IPS-20b (cell line): ENCODE measurements around the gene ADAMTS3.
"Not testable (repeated sequence)": the region's sequence is repeated elsewhere in the genome, so short reads cannot be mapped to it uniquely, and the experiment has no call there.

ENCODE experiments used
- H3K27ac ChIP-seq: one replicate; pipeline ENCODE4 v1.5.1; 2013; ENCODE audit warnings: low read length
- H3K27me3 ChIP-seq: 2 replicates; pipeline ENCODE4 v1.6.1; 2013; ENCODE audit warnings: mild to moderate bottlenecking, low read length, inconsistent platforms; ENCODE audit not compliant: insufficient read depth
- H3K36me3 ChIP-seq: 2 replicates; pipeline ENCODE4 v1.6.1; 2013; ENCODE audit warnings: low read depth, mild to moderate bottlenecking, inconsistent platforms, low read length, moderate library complexity; ENCODE audit not compliant: insufficient read depth
- H3K4me1 ChIP-seq: 2 replicates; pipeline ENCODE4 v1.6.1; 2013; ENCODE audit warnings: mild to moderate bottlenecking, control low read depth, inconsistent platforms, low read length, moderate library complexity; ENCODE audit not compliant: insufficient read depth
- H3K4me3 ChIP-seq: 2 replicates; pipeline ENCODE4 v1.5.1; 2013; ENCODE audit warnings: mild to moderate bottlenecking, low read length, inconsistent platforms
- H3K9ac ChIP-seq: 2 replicates; pipeline ENCODE4 v1.6.1; 2013; ENCODE audit warnings: low read depth, mild to moderate bottlenecking, inconsistent platforms, low read length, moderate library complexity
- H3K9me3 ChIP-seq: 2 replicates; pipeline ENCODE4 v1.6.1; 2013; ENCODE audit warnings: mild to moderate bottlenecking, low read depth, low read length, inconsistent platforms; ENCODE audit not compliant: insufficient read depth

The ADAMTS3 gene

DNA sequence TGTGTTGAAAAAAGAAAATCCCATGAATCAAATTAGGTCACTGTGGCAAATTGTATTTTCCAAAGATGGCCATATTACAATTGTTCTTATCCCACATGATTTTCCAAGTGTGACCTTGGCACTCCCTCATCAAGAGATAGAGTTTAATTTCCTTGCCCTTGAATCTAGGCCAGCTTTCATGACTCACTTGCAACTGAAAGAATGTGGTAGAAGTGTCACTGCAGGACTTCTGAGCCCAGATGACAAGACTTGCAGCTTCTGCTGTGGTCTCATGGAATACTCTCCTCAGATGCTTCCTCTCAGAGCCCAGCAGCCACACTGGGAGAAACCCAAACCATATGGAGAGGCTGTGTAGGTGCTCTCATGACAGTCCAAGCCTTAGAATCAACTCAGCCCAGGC is 139.0 kb downstream of the ADAMTS3 start:
- Histone ChIP-seq H3K9me3 (no peaks in the 10 kb centered on the region), H3K36me3 (no peaks in the 10 kb centered on the region), H3K4me1 (no peaks in the 10 kb centered on the region; the same call in 1 of the 2 replicates), H3K27ac (no peak overlapping the region), H3K4me3 (no peak overlapping the region), H3K9ac (no peak overlapping the region), H3K27me3 (no peaks in the 10 kb centered on the region)

DNA sequence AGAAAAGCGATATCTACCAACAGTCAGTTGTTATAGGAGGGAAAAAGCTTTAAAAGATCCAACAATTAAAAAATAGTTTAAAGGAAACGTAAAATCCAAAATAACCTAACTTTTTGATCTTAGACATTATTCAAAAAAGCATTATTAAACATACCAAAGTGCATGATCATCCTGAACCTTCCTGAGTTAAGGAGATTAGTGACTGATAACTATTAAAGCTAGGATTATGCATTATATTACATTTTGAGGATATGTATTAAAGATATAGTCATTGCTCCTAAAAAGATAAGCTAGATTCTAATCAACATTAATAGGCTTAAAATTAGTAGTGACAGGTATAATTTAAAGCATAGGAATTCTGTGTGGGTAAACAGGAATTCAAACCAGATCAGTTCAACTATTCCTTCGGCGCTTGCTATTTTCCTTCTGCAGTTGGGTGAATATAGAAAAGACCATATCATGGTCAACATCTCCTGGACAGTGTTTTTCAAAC is 139.6 kb downstream of the ADAMTS3 start:
- Histone ChIP-seq H3K9ac (no peak overlapping the region), H3K4me1 (no peaks in the 10 kb centered on the region; the same call in 1 of the 2 replicates), H3K27me3 (no peaks in the 10 kb centered on the region), H3K27ac (no peak overlapping the region), H3K9me3 (no peaks in the 10 kb centered on the region), H3K4me3 (no peak overlapping the region), H3K36me3 (no peaks in the 10 kb centered on the region)

DNA sequence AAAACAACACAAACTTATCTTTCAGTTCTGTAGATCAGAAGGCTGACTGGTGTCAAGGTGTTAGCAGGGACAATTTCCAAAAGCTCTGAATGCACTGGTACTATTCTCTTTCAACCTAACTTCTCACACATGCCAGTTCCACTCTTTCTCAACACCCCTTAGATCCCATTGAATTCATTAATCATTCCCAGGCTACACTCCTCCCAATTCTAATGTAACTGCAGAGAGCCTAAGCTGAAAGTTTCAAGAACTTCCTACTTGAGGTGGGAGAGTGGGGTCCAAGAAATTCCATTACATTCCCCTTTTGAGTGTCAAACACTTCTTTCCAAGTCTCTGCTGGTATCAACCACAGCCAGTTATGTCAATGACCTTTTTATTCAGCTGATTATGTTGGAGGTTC is 142.0 kb downstream of the ADAMTS3 start:
- no peaks in the 10 kb centered on the region; the same call in 1 of the 2 replicates for H3K4me1 ChIP-seq
- H3K9me3 ChIP-seq, result no peaks in the 10 kb centered on the region
- no peak overlapping the region for H3K4me3 ChIP-seq
- no peaks in the 10 kb centered on the region for H3K27me3 ChIP-seq
- H3K27ac ChIP-seq, result no peak overlapping the region
- no peaks in the 10 kb centered on the region for H3K36me3 ChIP-seq
- no peak overlapping the region for H3K9ac ChIP-seq

DNA sequence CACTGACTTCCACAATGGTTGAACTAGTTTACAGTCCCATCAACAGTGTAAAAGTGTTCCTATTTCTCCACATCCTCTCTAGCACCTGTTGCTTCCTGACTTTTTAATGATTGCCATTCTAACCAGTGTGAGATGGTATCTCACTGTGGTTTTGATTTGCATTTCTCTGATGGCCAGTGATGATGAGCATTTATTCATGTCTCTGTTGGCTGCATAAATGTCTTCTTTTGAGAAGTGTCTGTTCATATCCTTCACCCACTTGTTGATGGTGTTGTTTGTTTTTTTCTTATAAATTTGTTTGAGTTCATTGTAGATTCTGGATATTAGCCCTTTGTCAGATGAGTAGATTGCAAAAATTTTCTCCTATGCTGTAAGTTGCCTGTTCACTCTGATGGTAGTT is 143.1 kb downstream of the ADAMTS3 start:
- H3K36me3 ChIP-seq, H3K4me3 ChIP-seq, H3K27ac ChIP-seq, H3K4me1 ChIP-seq, H3K9ac ChIP-seq, H3K27me3 ChIP-seq, H3K9me3 ChIP-seq: not testable (repeated sequence)

DNA sequence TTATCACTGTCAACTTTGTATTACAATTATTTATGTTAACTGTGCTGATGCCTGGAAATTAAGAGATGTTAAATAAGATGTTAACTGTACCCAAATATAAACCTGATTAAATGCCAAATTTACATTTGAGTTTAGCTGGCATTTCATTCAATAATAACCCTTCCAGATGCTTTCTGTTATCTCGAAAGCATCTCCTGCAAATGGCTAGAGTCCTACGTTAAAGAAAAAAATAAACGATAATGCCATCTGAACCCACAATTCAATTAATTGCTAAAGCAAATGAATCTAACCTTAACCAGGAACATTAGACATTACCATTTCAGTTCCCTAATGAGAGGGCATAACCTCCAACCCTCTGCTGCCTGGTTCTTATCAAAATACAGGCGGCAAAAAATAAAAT is 145.0 kb downstream of the ADAMTS3 start:
- no peaks in the 10 kb centered on the region for H3K4me1 ChIP-seq
- no peaks in the 10 kb centered on the region for H3K27me3 ChIP-seq
- H3K4me3 ChIP-seq, result no peak overlapping the region
- no peak overlapping the region for H3K27ac ChIP-seq
- H3K9me3 ChIP-seq, result no peaks in the 10 kb centered on the region
- no peak overlapping the region; the same call in 1 of the 2 replicates for H3K9ac ChIP-seq
- no peaks in the 10 kb centered on the region for H3K36me3 ChIP-seq

DNA sequence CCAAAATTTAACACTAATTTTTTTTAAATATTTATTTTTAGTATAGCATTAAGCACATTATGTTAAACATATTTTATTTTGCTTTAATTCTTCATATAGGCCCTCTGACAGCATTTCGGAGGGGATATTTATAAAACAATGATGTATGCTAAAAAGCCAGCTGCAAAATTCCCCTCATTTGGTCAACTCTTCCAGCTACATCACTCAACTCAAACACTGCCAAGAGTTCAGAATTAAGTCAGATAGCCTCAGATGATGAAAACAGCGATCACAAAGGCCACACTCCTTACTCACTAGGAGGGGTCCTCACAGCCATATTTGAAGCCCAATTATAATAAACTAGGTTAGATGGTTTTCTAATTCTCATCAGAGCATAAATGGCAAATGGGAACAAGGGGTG is 146.6 kb downstream of the ADAMTS3 start:
- Histone ChIP-seq H3K27ac (no peak overlapping the region), H3K36me3 (no peaks in the 10 kb centered on the region), H3K4me1 (no peaks in the 10 kb centered on the region)

DNA sequence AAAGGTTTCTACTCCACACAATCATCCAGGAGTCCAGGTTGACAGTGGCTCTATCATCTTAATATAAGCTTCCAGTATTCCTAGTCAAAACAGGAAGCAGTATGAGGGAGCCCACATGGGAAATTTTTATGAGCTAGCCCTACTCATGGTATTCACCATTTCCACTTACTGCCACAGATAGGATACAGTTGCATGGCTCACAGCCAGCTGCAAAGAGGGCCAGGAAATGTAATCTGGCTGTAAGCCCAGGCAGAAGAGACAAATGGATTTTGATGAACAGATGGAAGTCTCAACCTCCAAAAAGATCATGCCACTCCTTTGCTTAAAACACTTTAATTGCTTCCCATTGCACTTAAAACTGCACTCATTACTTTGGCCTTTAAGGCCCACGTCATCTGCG is 150.6 kb downstream of the ADAMTS3 start:
- Histone ChIP-seq H3K9me3 (no peaks in the 10 kb centered on the region), H3K27me3 (no peaks in the 10 kb centered on the region), H3K27ac (no peak overlapping the region), H3K4me3 (no peak overlapping the region), H3K9ac (no peak overlapping the region), H3K4me1 (no peaks in the 10 kb centered on the region), H3K36me3 (no peaks in the 10 kb centered on the region)

More for the DNA sequence above, 146.6 kb downstream of the ADAMTS3 start:
- no peak overlapping the region for H3K9ac ChIP-seq
- no peaks in the 10 kb centered on the region for H3K9me3 ChIP-seq
- H3K4me3 ChIP-seq, result no peak overlapping the region
- H3K27me3 ChIP-seq, result no peaks in the 10 kb centered on the region

DNA sequence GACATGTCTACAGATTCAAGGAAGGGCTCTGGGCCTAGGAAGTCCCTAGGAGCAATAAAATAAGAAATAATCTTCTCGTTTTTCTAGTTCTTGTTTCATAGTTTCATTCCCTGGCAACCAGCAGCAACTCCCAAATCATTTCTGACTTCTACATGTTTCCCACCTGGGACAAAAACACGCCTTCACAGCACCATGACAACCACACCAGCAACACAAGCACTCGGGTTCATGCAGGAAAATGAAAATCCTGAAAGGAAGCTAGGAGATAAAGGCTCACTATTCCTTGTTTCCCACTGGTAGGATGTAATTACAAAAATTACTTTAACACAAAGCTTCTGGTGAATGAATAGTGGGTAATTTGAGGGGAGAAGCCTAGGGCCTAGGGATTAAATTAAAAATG is 158.9 kb downstream of the ADAMTS3 start:
- no peak overlapping the region for H3K27ac ChIP-seq
- H3K4me3 ChIP-seq, result no peak overlapping the region
- no peaks in the 10 kb centered on the region for H3K36me3 ChIP-seq
- H3K27me3 ChIP-seq, result no peaks in the 10 kb centered on the region
- H3K9me3 ChIP-seq, result no peaks in the 10 kb centered on the region
- no peaks in the 10 kb centered on the region for H3K4me1 ChIP-seq
- no peak overlapping the region for H3K9ac ChIP-seq

DNA sequence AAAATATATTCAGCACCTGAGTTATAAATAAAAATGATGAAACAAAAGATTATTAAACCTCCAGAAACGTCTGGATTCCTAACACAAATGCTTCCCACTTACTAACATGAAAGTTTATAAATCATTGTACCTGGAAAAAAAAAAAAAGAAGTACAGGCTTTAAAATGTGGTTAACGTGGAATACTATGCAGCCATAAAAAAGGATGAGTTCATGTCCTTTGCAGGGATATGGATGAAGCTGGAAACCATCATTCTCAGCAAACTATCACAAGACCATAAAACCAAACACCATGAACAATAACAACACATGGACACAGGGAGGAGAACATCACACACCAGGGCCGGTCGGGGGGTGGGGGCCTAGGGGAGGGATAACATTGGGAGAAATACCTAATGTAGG is 160.5 kb downstream of the ADAMTS3 start:
- no peak overlapping the region for H3K4me3 ChIP-seq
- no peaks in the 10 kb centered on the region for H3K36me3 ChIP-seq
- no peaks in the 10 kb centered on the region for H3K27me3 ChIP-seq
- no peak overlapping the region for H3K9ac ChIP-seq
- no peak overlapping the region for H3K27ac ChIP-seq
- no peaks in the 10 kb centered on the region for H3K4me1 ChIP-seq
- H3K9me3 ChIP-seq, result no peaks in the 10 kb centered on the region

DNA sequence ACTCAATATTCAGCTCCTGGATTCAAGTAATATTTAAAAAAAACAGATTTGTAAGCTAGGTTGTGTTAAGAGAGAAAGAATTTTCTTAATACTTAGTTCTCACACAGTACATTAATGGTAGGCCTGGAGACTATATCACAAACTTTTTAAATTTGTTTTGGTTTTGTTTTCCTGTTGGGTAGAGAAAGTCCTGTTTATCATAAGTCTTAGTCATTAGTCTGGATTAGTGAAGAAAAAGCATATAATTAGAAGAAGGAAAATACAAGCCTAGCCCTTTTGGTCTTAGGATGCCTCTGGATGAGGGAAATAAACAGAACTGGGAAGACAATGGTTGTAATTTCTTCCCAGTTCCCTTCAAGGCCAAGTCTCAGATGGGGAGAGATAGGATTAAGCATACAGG is 163.6 kb downstream of the ADAMTS3 start:
- no peak overlapping the region for H3K27ac ChIP-seq
- no peaks in the 10 kb centered on the region for H3K9me3 ChIP-seq
- no peaks in the 10 kb centered on the region for H3K4me1 ChIP-seq
- no peaks in the 10 kb centered on the region for H3K27me3 ChIP-seq
- no peak overlapping the region for H3K9ac ChIP-seq
- H3K4me3 ChIP-seq, result no peak overlapping the region
- H3K36me3 ChIP-seq, result no peaks in the 10 kb centered on the region

DNA sequence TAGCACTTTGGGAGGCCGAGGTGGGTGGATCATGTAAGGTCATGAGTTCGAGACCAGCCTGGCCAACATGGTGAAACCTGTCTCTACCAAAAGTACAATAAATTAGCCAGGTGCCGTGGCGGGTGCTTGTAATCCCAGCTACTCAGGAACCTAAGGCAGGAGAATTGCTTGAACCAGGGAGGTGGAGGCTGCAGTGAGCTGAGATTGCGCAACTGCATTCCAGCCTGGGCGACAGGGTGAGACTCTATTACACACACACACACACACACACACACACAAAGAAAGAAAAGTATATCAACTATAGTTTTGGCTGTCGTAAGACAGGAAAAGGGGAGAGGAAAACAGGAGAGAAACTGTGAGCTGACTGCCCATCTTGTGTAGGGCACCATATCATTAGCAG is 171.7 kb downstream of the ADAMTS3 start:
- Histone ChIP-seq H3K9ac (no peak overlapping the region), H3K4me3 (no peak overlapping the region), H3K27ac (no peak overlapping the region), H3K9me3 (no peaks in the 10 kb centered on the region; the same call in 1 of the 2 replicates), H3K27me3 (no peaks in the 10 kb centered on the region), H3K36me3 (no peaks in the 10 kb centered on the region), H3K4me1 (no peaks in the 10 kb centered on the region)

DNA sequence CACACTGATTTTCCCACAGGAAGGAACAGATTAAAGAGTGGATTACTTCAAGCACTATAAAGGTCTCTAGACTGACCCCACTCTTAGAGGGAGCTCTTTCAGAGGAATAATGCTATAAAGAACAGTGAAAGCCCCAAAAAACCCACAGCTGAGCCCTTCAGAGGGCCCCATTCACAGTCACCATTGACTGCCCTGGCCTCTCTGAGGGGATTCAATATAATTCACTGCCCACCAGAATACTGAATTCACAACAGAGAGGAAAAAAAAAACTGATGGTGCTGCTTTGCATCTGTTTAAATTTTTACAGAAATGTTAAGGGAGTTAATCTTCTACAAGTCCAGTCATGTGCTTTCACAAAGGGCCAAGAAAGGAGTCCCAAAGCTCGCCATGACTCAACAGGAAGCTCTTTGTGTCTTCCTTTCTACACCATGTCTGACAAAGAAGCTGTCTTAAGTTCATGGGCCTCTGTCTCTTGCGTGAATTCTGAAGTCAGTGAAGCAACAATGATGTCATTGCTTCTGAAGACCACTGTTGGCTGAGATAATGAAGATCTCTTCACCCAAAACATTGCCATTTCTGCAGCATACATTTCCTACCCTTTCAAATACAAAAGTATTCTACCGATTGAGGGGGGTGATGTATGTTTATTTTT is 174.9 kb downstream of the ADAMTS3 start:
- Histone ChIP-seq H3K9me3 (no peaks in the 10 kb centered on the region), H3K27me3 (no peaks in the 10 kb centered on the region), H3K4me1 (no peaks in the 10 kb centered on the region), H3K36me3 (no peaks in the 10 kb centered on the region), H3K27ac (no peak overlapping the region), H3K9ac (no peak overlapping the region), H3K4me3 (no peak overlapping the region)
